H9 (cell line): ENCODE measurements around the gene RBM4B. TPM values are rescaled to one million over a fixed set of nuclear protein-coding genes. Genes with fewer than 3 reads are reported as not detected.

Source experiments
- DNase-seq: peaks from one replicate; pipeline ENCODE4 v3.0.0-alpha.2; 2017
- H2AFZ ChIP-seq: one replicate; pipeline ENCODE4 v1.6.1; 2013; ENCODE audit warnings: mild to moderate bottlenecking, low read length, control low read depth, moderate library complexity
- H2AK5ac ChIP-seq: 2 replicates; pipeline ENCODE4 v1.6.1; 2013; ENCODE audit warnings: low read length, control low read depth, mixed read lengths; ENCODE audit not compliant: insufficient read length
- H2BK120ac ChIP-seq: one replicate; pipeline ENCODE4 v1.6.1; 2013; ENCODE audit warnings: low read depth, mild to moderate bottlenecking, low read length, control low read depth, inconsistent platforms; ENCODE audit not compliant: poor library complexity, severe bottlenecking
- H2BK12ac ChIP-seq: 2 replicates; pipeline ENCODE4 v1.6.1; 2013; ENCODE audit warnings: low read length, control low read depth, mixed read lengths, low read depth; ENCODE audit not compliant: insufficient read length
- H2BK15ac ChIP-seq: 2 replicates; pipeline ENCODE4 v1.6.1; 2013; ENCODE audit warnings: low read depth, low read length, control low read depth
- H2BK20ac ChIP-seq: one replicate; pipeline ENCODE4 v1.6.1; 2013; ENCODE audit warnings: low read depth, mild to moderate bottlenecking, low read length, control low read depth, inconsistent platforms; ENCODE audit not compliant: poor library complexity, severe bottlenecking
- H2BK5ac ChIP-seq: 2 replicates; pipeline ENCODE4 v1.6.1; 2013; ENCODE audit warnings: low read length, control low read depth, mixed read lengths; ENCODE audit not compliant: insufficient read length
- H3K14ac ChIP-seq: 2 replicates; pipeline ENCODE4 v1.6.1; 2013; ENCODE audit warnings: low read length, control low read depth; ENCODE audit not compliant: insufficient read depth
- H3K18ac ChIP-seq: 2 replicates; pipeline ENCODE4 v1.6.1; 2013; ENCODE audit warnings: low read depth, mild to moderate bottlenecking, mixed read lengths, low read length, control low read depth; ENCODE audit not compliant: insufficient read length
- H3K23ac ChIP-seq: 2 replicates; pipeline ENCODE4 v1.6.1; 2013; ENCODE audit warnings: low read length, control low read depth, mixed read lengths, low read depth; ENCODE audit not compliant: insufficient read length
- H3K23me2 ChIP-seq: 2 replicates; pipeline ENCODE4 v1.6.1; 2013; ENCODE audit warnings: low read depth, mild to moderate bottlenecking, mixed read lengths, low read length, control low read depth; ENCODE audit not compliant: insufficient read length, poor library complexity, severe bottlenecking
- H3K27ac ChIP-seq: 2 replicates; pipeline ENCODE4 v1.5.1; 2013; ENCODE audit warnings: low read length, control low read depth, mixed read lengths, low read depth; ENCODE audit not compliant: insufficient read length
- H3K27me3 ChIP-seq: 2 replicates; pipeline ENCODE4 v1.6.1; 2013; ENCODE audit warnings: low read length, control low read depth, inconsistent platforms; ENCODE audit not compliant: insufficient read depth
- H3K4ac ChIP-seq: 2 replicates; pipeline ENCODE4 v1.6.1; 2013; ENCODE audit warnings: low read depth, mild to moderate bottlenecking, control low read depth, inconsistent platforms, low read length, moderate library complexity
- H3K4me1 ChIP-seq: 2 replicates; pipeline ENCODE4 v1.6.1; 2013; ENCODE audit warnings: low read length, control low read depth, inconsistent platforms; ENCODE audit not compliant: insufficient read depth
- H3K4me2 ChIP-seq: 2 replicates; pipeline ENCODE4 v1.6.1; 2013; ENCODE audit warnings: low read length, control low read depth, mixed read lengths; ENCODE audit not compliant: insufficient read length, insufficient read depth
- H3K56ac ChIP-seq: 2 replicates; pipeline ENCODE4 v1.6.1; 2013; ENCODE audit warnings: low read depth, mild to moderate bottlenecking, mixed read lengths, low read length, control low read depth; ENCODE audit not compliant: insufficient read length
- H3K79me1 ChIP-seq: 2 replicates; pipeline ENCODE4 v1.6.1; 2013; ENCODE audit warnings: low read depth, mild to moderate bottlenecking, moderate library complexity, low read length, control low read depth, inconsistent platforms; ENCODE audit not compliant: insufficient read depth, poor library complexity, severe bottlenecking
- H3K79me2 ChIP-seq: 2 replicates; pipeline ENCODE4 v1.6.1; 2013; ENCODE audit warnings: low read length, control low read depth, inconsistent platforms; ENCODE audit not compliant: insufficient read depth
- H3K9ac ChIP-seq: 2 replicates; pipeline ENCODE4 v1.6.1; 2013; ENCODE audit warnings: low read length, control low read depth, mixed read lengths; ENCODE audit not compliant: insufficient read length; ENCODE audit errors: extremely low read depth
- H3K9me3 ChIP-seq: one replicate; pipeline ENCODE4 v1.6.1; 2013; ENCODE audit warnings: low read depth, low read length, inconsistent platforms; ENCODE audit not compliant: control insufficient read depth
- H3T11ph ChIP-seq: one replicate; pipeline ENCODE4 v1.6.1; 2013; ENCODE audit warnings: mild to moderate bottlenecking, low read length, control low read depth, inconsistent platforms
- H4K20me1 ChIP-seq: one replicate; pipeline ENCODE4 v1.6.1; 2013; ENCODE audit not compliant: control insufficient read depth, insufficient read length, insufficient read depth
- H4K5ac ChIP-seq: 2 replicates; pipeline ENCODE4 v1.6.1; 2013; ENCODE audit warnings: low read depth, mild to moderate bottlenecking, mixed read lengths, low read length, control low read depth; ENCODE audit not compliant: insufficient read length
- H4K8ac ChIP-seq: replicated peaks from 2 replicates; pipeline ENCODE4 v1.6.1; 2013; ENCODE audit warnings: low read length, control low read depth, mixed read lengths, low read depth; ENCODE audit not compliant: insufficient read length
- H4K91ac ChIP-seq: 2 replicates; pipeline ENCODE4 v1.6.1; 2013; ENCODE audit warnings: low read depth, mild to moderate bottlenecking, moderate library complexity, mixed read lengths, low read length, control low read depth; ENCODE audit not compliant: insufficient read length
- H3K27ac Mint-ChIP-seq, 3 experiments: 2 replicates in 2 of 3; 3 replicates in 1 of 3; pipeline ENCODE4 v1.8.0; 2020 to 2021; ENCODE audit warnings: mixed read lengths in 3 of 3, mild to moderate bottlenecking in 1 of 3, moderate library complexity in 1 of 3
- H3K27me3 Mint-ChIP-seq: 2 replicates; pipeline ENCODE4 v1.8.0; 2021; ENCODE audit warnings: low read depth, mild to moderate bottlenecking, moderate library complexity, mixed read lengths
- H3K36me3 Mint-ChIP-seq, 3 experiments: 2 replicates in 2 of 3; 3 replicates in 1 of 3; pipeline ENCODE4 v1.8.0; 2020 to 2021; ENCODE audit warnings: low read depth in 3 of 3, mixed read lengths in 3 of 3; ENCODE audit not compliant: insufficient read depth in 1 of 3
- H3K4me1 Mint-ChIP-seq, 2 experiments: 2 replicates each; pipeline ENCODE4 v1.8.0; 2020; ENCODE audit warnings: mixed read lengths in 2 of 2
- H3K4me3 Mint-ChIP-seq, 2 experiments: 2 replicates in 1 of 2; 3 replicates in 1 of 2; pipeline ENCODE4 v1.8.0; 2020 to 2021; ENCODE audit warnings: mild to moderate bottlenecking in 2 of 2, mixed read lengths in 2 of 2, moderate library complexity in 1 of 2
- H3K9me3 Mint-ChIP-seq, 2 experiments: 2 replicates in 1 of 2; 3 replicates in 1 of 2; pipeline ENCODE4 v1.8.0; 2020; ENCODE audit warnings: mild to moderate bottlenecking in 2 of 2, mixed read lengths in 2 of 2, moderate library complexity in 1 of 2
- CTCF ChIP-seq: fragments of 200-600 bp; sonication (generic); conservative IDR thresholded peaks from 3 replicates; pipeline ENCODE4 v1.8.0; 2021; ENCODE audit warnings: antibody characterized with exemption, mild to moderate bottlenecking
- WGBS: extraction: QIAGEN DNeasy Blood & Tissue Kit; methylation state at CpG from one replicate; pipeline ENCODE4 v1.1.7; 2013; ENCODE audit warnings: missing lambda C conversion rate, low lambda C conversion rate, mixed read lengths; ENCODE audit not compliant: insufficient read length; ENCODE audit errors: extremely low coverage; 5-methylcytosine and 5-hydroxymethylcytosine counted together
- total RNA-seq: library from RNA; stranded (reverse); gene quantifications from 2 replicates; pipeline ENCODE4 v1.2.1, GENCODE V29; 2021

Gene RBM4B
- total RNA-seq, 1 experiment from 2014 or later: 34.0 TPM

GRCh38 chr11:66625752-66626149 lies 51.9 kb downstream of the RBM4B start:
- Histone ChIP-seq H2BK20ac (no peak overlapping the region), H4K5ac (no peak overlapping the region), H3K23me2 (no peaks in the 10 kb centered on the region), H3K18ac (no peak overlapping the region), H2BK12ac (no peak overlapping the region), H3K27ac (no peak overlapping the region), H2BK5ac (no peak overlapping the region), H4K91ac (no peak overlapping the region), H3K56ac (no peak overlapping the region), H3K79me2 (peaks cover 67% of the 10 kb centered on the region; the same call in 1 of the 2 replicates), H3K14ac (no peak overlapping the region), H3K4me2 (no peak overlapping the region), H3K4me1 (no peaks in the 10 kb centered on the region), H4K8ac (no peak overlapping the region), H3K9ac (no peak overlapping the region), H4K20me1 (peaks cover 4% of the 10 kb centered on the region), H3K79me1 (peaks cover 12% of the 10 kb centered on the region), H3K9me3 (no peaks in the 10 kb centered on the region), H2AK5ac (no peak overlapping the region), H3K4ac (no peak overlapping the region), H3T11ph (no peak overlapping the region), H2AFZ (no peak overlapping the region), H2BK120ac (no peak overlapping the region), H2BK15ac (no peak overlapping the region), H3K27me3 (no peaks in the 10 kb centered on the region), H3K23ac (no peak overlapping the region)
- TF ChIP-seq CTCF: no peak
- Mint-ChIP-seq H3K36me3 (peaks cover 67 to 95% (median 91%) of the 10 kb centered on the region in 3 experiments), H3K27ac (no peak overlapping the region), H3K4me3 (no peak overlapping the region), H3K27me3 (no peaks in the 10 kb centered on the region), H3K4me1 (peaks cover 11 to 12% of the 10 kb centered on the region in 2 experiments), H3K9me3 (no peaks in the 10 kb centered on the region; a peak in 1 of 5 replicates)
- DNase-seq: no peak
- no CpG with 5 or more reads among the region's 9 CpGs for WGBS
